Fibroblast of upper back skin (primary cell): ENCODE data around the gene FBXL20.
"Not testable (repeated sequence)": the region's sequence is repeated elsewhere in the genome, so short reads cannot be mapped to it uniquely, and the experiment has no call there.

Experiments used
- DNase-seq: peaks from one replicate; pipeline ENCODE4 v3.0.0-alpha.2; 2013

The FBXL20 gene

DNA sequence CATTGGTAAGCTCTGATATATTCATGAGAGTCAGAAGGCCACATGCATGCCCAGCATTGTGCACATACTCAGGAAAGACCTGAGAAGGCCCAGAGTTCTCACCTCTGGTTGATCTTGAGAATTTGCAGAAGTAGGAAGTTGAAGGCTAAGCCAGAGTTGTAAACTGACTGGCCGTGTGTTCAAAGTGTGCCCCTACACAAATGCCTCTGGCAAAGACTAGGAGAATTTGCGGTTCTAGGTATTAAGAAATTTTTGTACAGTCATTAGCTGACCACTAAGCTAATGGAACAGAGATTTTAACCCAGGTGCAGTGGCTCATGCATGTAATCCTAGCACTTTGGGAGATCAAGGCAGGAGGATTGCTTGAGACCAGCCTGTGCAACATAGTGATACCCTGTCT, 25.0 kb downstream of the FBXL20 start:
- DNase-seq, result no peak

DNA sequence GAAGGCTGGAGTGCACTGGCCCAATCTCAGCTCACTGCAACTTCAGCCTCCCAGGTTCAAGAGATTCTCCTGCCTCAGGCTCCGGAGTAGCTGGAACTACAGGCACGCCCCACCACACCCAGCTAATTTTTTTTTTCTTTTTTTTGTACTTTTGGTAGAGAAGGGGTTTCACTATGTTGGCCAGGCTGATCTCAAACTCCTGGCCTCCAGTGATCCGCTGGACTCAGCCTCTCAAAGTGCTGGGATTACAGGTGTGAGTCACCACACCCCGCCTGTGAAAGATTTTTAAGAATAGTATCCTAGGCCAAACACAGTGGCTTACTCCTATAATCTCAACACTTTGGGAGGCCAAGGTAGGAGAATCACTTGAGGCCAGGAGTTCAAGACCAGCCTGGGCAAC, 33.6 kb downstream of the FBXL20 start:
- DNase-seq, result not testable (repeated sequence)

DNA sequence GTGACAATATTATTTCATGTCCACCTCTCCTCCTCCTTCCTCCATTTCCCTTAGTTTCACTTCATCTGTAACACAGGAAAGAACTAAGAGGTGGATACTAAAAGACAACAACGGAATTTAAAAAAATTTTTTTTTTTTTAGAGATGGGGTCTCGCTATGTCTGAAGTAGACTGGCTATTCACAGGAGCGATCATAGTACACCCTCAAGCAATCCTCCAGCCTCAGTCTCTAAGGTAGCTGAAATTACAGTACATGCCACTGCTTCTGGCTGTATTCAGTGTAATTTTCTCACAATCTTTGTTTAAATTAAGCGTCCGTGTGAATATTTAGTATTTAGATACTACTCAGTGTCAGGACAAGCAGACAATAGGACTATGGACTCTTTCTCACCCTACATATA, 35.6 kb downstream of the FBXL20 start:
- DNase-seq, result no peak

GRCh38 chr17:39365242-39365641, 36.2 kb downstream of the FBXL20 start:
- peak; percentile 16 for DNase-seq

DNA sequence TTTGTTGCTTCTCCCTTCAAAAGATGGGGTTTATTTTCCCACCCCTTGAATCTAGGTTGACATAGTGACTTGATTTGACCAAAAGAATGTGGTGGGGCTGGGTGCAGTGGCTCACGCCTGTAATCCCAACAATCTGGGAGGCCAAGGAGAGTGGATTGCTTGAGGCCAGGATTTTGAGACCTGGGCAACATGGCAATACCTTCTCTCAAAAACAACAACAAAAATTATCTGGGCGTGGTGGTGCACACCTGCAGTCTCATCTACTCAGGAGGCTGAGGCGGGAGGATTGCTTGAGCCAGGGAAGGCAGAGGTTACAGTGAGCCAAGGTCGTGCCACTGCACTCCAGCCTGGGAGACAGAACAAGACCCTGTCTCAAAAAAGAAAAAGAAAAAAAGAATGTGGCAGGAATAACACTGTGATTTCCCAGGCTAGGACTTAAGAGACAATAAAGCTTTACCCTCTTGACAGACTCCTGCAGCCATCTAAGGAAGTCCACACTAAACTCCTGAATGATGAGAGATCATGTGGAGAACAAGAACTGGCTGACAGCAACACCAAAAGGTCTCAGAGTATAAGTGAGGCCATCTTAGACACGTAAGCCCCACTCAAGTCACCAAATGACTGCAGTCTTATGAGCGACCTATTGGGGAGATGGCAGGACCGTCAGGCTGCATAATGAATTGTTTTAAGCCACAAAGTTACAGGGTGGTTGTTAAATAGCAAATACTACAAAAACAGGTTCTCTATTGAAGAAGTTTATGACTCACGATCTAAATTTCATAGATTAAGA, 37.0 kb downstream of the FBXL20 start:
- DNase-seq, result no peak

DNA sequence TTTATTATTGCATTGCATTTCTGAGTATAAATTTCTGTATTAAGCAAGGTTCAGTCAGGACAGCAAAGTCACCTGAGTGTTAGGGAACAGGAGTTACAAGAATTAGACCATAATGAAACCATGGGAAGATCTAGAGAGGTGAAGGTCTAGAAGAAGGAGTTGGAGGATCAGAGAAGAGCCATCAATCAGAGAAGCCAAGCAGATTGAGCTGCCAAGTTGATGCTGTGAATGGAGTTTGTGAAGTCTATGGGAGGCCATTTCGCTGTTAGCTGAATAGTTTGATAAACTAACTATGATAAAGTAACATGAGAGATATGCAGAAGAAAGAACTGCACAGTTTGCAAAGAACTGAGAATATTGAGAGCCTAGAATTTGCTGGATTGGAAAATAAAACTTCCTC, 40.4 kb downstream of the FBXL20 start:
- no peak for DNase-seq

DNA sequence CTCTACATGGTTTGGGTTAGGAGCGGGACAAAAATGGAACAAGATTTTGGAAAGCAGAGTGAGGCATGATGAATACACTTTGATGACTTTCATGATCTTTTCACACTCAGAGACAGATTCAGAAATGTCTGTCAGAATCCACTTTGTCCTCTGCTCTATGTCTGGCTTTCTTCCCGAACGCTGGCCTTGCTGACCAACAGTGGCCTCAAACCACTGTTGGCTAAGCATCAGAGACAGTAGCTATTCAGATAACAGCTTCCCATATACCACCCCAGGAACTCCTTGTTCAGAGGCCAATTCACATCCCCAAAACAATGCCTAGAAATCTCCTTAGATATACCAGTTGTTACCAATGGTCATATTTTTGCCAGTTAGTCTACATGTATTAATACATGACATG, 40.9 kb downstream of the FBXL20 start:
- DNase-seq, result no peak

DNA sequence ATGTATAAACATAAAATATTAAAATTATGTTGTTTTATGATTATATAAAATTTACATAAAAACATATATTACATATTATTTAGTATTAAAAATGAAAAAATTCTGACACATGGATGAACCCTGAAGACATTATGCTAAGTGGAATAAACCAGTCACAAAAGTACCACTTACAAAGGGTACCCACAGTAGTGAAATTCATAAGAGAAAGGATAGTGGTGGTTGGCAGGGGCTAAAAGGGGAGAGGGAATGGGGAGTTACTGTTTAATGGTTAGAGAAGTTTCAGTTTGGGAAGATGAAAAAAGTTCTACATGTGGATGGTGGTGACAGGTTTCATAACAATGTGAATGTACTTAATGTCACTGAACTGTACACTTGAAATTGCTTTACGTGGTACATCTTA, 41.4 kb downstream of the FBXL20 start:
- DNase-seq, result no peak

- no peak for DNase-seq
These were observed 43.4 kb downstream of the FBXL20 start for GRCh38 chr17:39357986-39358385.

DNA sequence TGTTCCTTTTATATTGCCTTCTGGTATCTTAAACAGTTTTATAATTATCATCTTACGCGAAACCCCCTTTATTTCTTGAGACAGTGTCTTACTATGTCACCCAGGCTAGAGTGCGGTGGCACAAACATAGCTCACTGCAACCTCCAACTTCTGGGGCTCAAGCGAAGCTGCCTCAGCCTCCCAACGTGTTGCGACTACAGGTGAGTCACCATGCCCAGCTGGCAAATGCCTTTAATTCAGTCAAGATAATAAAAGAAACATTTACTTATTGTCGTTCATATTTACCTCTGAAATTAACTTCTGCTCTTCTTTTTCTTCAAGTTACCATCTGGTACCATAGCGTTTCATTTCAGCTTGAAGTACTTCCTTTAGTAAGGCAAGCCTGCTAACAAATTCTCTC, 43.9 kb downstream of the FBXL20 start:
- no peak for DNase-seq

- no peak for DNase-seq
These were observed 48.4 kb downstream of the FBXL20 start for GRCh38 chr17:39352986-39353385.

DNA sequence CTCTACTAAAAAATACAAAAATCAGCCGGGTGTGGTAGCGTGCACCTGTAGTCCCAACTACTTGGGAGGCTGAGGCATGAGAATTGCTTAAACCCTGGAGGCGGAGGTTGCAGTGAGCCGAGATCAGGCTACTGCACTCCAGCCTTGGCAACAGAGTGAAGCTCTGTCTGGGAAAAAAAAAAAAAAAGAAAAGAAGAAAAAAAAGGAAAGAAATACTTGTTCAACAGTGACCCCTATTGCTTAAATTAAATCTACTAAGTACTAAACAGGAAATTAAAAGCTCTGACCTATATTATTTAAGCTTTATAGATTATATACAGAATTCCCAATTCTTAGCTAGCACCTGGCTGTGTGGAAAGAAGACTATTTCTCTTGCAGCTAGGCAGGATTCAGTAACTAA, 48.9 kb downstream of the FBXL20 start:
- no peak for DNase-seq

DNA sequence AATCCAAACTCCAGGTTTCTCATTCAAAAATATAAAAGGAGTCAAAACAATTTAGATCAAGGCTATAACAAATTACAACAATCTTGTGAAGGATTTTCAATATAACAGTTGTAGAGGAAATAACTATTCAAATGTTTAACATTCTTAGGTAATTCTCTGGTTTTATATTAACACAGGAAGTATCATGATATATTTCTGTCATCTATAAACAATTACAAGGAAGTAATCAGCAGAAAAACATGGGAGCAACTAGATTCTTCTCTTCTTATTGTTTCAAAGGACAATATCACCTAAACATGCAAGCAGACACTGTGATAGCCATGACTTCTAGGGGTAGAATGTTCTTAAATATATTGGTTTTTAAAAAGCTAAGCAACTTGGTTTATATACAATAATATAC, 49.9 kb downstream of the FBXL20 start:
- DNase-seq, result no peak

GRCh38 chr17:39349246-39349645, 52.2 kb downstream of the FBXL20 start:
- DNase-seq, result no peak

- not testable (repeated sequence) for DNase-seq
These were observed 54.6 kb downstream of the FBXL20 start for GRCh38 chr17:39346863-39347262.

DNA sequence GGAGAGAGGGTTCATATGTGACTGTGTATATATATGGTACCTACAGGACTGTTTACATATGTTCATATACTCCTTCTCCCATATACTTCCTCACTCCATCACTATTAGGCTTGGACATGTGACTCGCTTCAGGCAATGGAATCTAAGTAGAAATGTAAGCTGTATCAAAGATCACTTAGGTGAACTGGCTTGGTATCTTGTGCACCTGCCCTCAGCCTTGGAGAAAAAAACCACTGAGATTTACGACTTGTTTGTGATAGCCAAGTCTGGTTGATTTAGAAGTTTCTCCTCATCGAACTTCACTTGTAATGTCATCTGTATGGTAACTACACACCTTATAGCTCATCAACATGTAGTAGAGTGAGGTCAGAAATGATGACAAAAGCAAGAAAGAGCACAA, 59.9 kb downstream of the FBXL20 start:
- DNase-seq, result no peak

GRCh38 chr17:39340731-39341130, 60.7 kb downstream of the FBXL20 start:
- DNase-seq, result no peak

DNA sequence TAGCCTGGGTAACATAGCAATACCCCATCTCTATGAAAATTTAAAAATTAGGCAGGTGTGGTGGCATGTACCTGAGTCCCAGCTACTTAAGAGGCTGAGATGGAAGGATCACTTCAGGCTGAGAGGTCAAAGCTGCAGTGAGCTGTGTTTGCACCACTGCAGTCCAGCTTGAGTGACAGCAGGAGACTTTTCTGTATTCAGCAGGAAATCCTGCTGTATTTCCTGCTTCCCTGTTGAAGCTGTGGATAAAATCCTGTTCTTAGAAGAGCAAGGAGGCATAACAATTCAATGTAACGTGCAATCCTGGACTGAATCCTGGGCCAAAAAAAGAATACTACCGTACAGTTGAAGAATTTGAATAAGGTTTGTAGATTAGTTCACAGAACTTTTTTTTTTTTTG, 62.2 kb downstream of the FBXL20 start:
- no peak for DNase-seq

- DNase-seq, result not testable (repeated sequence)
These were observed 63.8 kb downstream of the FBXL20 start for GRCh38 chr17:39337649-39338048.

DNA sequence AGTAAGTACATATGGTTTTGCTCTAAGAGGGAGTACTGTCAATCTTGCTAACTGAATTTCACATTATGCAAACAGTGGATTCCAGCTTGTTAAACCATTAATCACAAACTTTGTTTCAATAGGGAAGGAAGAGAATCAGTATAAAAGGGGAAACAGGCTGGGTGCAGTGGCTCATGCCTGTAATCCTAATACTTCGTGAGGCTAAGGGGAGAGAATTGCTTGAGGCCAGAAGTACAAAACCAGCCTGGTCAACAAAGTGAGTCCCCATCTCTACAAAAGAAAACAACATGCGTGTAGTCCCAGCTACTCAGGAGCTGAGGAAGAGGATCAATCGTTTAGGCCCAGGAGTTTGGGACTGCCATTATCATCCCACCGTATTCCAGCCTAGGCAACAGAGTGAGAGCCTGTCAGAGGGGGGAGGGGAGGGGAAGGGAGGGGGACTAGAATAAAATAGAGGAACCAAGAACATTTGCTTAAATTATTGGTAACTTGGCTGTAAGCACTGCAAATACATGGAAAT, 65.7 kb downstream of the FBXL20 start:
- DNase-seq, result peak; percentile 3

DNA sequence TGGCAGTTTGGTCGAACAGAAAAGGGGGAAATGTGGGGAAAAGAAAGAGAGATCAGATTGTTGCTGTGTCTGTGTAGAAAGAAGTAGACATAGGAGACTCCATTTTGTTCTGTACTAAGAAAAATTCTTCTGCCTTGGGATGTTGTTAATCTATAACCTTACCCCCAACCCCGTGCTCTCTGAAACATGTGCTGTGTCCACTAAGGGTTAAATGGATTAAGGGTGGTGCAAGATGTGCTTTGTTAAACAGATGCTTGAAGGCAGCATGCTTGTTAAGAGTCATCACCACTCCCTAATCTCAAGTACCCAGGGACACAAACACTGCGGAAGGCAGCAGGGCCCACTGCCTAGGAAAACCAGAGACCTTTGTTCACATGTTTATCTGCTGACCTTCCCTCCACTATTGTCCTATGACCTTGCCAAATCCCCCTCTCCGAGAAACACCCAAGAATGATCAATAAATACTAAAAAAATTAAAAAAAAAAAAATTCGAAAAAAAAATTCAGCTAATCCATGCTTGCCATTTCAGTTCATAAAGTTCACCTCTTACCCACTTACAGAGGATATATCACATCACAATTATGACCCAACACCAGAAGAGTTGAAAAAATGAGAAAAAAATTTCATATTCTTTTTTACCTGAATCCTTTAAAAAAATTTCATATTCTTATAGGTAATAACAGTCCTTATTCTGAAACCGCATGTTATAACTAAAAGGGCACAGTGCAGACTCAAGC, 67.2 kb downstream of the FBXL20 start:
- DNase-seq, result not testable (repeated sequence)

DNA sequence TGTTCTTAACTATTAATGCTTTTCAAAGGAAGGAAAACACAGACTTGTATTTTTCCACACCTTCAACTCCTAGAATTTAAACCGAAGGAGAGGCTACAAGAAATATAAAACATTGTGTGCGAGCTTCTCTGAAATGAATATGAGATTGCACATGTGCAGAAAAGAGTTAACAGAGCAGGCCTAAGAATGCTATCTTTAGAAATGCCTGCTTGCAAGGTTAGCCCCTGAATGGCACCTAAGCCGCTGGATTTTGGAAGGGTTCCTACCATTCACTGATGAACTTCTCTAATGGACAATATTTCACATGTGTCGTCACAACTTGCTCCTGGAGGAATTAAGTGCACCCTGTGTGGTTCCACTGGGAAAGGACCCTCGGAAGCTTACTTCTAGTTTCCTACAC, 69.3 kb downstream of the FBXL20 start:
- DNase-seq, result no peak

DNA sequence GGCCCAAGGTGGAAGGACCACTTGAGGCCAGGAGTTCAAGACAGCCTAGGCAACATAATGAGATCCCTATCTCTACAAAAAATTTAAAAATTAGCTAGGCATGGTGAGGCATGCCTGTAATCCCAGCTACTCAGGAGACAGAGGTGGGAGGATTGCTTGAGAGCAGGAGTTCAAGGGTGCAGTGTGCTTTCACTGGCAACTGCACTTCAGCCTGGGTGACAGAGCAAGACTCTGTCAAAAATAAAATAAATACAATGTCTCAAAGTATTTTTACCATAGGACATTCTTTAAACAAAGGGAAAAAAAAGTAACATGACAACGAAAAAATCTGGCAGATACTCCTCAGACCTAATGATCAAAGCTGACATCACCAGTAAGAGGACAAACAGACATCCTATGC, 72.6 kb downstream of the FBXL20 start:
- no peak for DNase-seq

DNA sequence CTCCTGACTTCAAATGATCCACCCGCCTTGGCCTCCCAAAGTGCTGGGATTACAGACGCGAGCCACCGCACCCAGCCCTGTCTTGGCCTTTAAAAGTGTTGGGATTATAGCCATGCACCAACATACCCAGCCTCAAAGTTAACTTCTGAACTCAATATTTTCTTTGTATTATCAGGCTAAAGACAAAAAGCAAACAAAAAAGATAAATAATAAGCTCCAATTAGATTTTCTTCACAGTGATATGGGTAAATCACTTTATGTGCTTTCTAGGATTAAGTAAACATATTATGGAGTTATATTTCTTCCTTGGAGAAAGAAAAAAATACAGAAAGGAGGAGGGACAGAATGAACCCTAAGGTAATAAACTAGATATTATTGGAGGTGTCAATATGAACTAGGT, 74.3 kb downstream of the FBXL20 start:
- no peak for DNase-seq
